ENCODE data around the gene HEG1.
"Not testable (repeated sequence)": the region's sequence is repeated elsewhere in the genome, so short reads cannot be mapped to it uniquely, and the experiment has no call there.

Gene HEG1

GRCh38 chr3:124984754-124985153 is 71.0 kb downstream of the HEG1 start:
- no peak for DNase-seq (ENCODE audit: low spot score)

GRCh38 chr3:124982855-124983254 is 72.9 kb downstream of the HEG1 start:
- no peak for DNase-seq (ENCODE audit: low spot score)

- no peak for DNase-seq (ENCODE audit: low spot score)
Measured at GRCh38 chr3:124981472-124981871, 74.3 kb downstream of the HEG1 start.

GRCh38 chr3:124978627-124979026 is 77.2 kb downstream of the HEG1 start:
- no peak for DNase-seq (ENCODE audit: low spot score)

- DNase-seq (ENCODE audit: low spot score), result no peak
Measured at GRCh38 chr3:124976383-124976782, 79.4 kb downstream of the HEG1 start.

DNA sequence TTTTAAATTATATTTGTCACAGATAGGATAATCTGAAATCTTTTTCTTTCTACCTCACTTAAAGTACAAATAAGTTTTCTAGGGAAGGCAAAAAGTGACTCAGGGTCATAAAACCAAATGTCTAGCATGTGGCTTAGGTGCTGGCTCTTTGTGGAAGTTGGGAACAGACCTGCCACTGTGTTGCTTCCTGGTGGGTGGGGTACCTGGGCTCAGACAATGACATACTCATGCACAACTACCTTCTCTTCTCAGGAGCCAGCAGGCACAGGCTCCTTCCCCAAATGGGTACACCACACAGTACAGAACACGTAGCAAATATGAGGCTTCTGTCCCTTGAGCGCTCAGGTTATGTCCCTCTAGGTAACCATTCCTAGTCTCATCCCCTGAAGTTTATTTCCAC is 81.1 kb downstream of the HEG1 start:
- no peak for DNase-seq (ENCODE audit: low spot score)

DNA sequence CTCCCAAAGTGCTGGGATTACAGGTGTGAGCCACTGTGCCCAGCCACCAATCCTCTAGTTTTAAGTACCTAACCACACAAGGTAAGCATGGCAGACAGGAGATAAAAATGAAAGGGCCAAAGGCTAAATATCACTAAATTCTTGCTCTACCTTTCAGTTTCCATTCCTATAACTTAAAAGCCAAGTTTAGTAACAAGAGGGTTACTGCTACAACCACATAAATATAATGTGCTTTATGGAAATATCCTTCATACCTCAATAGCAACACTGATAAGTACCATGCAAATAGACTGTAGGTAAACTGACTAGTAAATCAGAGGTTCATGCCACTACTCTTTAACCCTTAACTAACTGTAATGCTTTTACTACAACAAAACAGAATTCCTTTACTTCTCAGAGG is 82.5 kb downstream of the HEG1 start:
- DNase-seq (ENCODE audit: low spot score), result no peak

DNA sequence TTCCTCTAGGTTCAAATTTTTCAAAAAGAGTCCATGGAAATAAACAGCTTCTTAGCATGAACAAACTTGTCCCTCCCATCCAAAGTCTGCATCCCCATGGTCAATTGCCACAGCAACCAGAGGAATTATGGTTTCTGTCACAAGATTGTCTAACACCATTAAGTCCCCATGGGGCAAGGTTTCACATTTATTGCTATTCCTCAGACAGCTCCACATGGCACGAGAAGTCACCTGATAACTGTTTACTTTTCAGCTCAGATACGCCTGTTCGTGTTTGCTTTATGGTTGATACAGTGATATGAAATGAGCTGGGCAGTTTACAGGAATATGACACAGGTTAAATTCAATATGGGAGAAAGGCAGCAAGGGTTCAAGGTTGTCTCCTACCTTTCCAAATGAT is 83.3 kb downstream of the HEG1 start:
- no peak for DNase-seq (ENCODE audit: low spot score)

- DNase-seq (ENCODE audit: low spot score), result no peak
Measured at GRCh38 chr3:124969963-124970722, 85.7 kb downstream of the HEG1 start.

- no peak for DNase-seq (ENCODE audit: low spot score)
Measured at GRCh38 chr3:124969190-124969589, 86.6 kb downstream of the HEG1 start.

GRCh38 chr3:124967964-124968363 is 87.8 kb downstream of the HEG1 start:
- DNase-seq (ENCODE audit: low spot score), result no peak

GRCh38 chr3:124966521-124967445 is 89.0 kb downstream of the HEG1 start:
- DNase-seq (ENCODE audit: low spot score), result no peak

- no peak for DNase-seq (ENCODE audit: low spot score)
Measured at GRCh38 chr3:124965413-124965812, 90.4 kb downstream of the HEG1 start.

- no peak for DNase-seq (ENCODE audit: low spot score)
Measured at GRCh38 chr3:124964387-124964786, 91.4 kb downstream of the HEG1 start.

DNA sequence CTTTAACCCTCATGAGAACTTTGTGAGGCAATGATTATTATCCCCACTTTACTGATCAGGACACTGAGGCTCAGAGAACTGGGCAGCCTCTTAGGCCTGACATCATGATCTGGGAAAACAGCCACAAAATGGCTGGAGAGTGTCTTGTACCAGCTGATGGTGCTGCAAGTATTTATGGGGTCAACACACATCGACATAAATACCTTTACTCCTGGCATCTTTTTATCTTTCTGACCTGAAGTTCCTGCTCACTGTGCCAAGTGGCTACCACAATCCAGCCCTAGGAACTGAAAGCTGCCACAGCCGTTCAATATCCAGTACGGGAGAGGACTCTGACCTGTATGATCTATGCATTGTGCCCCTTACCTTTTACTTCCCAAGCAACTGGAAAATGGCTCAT is 92.0 kb downstream of the HEG1 start:
- DNase-seq (ENCODE audit: low spot score), result no peak

GRCh38 chr3:124962403-124962940 is 93.3 kb downstream of the HEG1 start:
- no peak for DNase-seq (ENCODE audit: low spot score)

- DNase-seq (ENCODE audit: low spot score), result no peak
Measured at GRCh38 chr3:124960698-124961097, 95.1 kb downstream of the HEG1 start.

DNA sequence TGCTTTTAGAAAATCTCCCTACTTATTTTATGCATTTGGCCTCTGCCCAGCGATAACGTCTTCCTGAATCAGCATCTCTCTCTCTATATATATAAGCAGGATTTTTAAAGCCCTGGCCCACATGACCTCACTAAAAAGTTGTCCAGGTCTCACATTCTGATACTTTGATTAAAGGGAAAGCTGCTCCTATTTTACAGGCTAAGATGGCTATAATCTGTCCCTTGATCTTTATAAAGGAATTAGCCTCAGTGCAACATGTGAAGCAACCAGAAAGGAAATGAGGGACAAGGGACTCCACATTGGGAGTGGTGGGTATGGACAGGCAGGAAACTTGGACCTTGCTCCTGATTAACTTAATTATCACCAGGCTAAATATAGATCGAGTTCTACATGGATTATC is 95.7 kb downstream of the HEG1 start:
- no peak for DNase-seq (ENCODE audit: low spot score)

- DNase-seq (ENCODE audit: low spot score), result not testable (repeated sequence)
Measured at GRCh38 chr3:124957951-124958350, 97.8 kb downstream of the HEG1 start.

DNA sequence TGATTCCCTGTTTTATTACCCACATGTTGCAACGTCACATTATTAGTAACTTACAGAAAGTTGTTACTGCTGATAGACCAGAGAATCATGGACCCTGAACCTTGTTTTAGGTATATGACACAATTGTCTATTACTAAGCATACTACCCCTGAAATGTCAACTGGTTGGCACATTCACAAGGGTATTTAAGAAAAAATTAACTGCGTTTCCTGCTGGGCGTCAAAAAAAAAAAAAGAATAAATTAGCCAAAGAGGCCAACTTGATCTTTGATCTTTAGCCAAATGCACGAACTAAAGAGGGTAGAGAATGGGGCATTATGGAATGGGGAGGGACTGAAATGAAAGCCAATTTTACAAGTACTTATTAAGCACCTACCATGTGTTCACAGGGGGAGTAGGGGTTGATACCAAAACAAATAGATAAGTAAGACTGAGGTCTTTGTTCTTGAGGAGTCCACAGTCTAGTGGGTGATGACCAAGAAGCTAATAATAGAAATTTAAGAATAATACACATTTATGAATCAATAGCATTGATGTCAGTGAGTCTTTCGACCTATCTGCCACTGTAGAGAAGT is 103.4 kb downstream of the HEG1 start:
- no peak for DNase-seq (ENCODE audit: low spot score)

- no peak for DNase-seq (ENCODE audit: low spot score)
Measured at GRCh38 chr3:124951511-124952281, 104.1 kb downstream of the HEG1 start.

DNA sequence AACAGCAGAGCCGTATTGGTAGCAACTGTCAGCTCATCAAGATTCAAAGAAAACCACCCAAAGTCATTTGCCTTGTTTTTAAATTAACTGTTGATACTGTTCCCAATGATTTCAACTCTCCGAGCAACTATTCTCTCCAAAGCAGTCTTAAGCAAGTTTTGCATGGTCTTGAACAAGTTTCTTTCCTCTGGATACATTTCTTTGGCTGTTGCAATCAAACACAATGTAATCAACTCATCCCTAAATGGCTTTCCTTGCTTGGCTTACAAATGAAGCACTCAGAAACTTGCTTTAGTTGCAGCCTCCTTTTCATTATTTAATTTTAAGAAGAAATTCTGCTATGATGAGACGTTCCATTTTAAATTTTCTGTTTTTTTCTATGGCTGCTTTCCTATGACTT is 105.8 kb downstream of the HEG1 start:
- DNase-seq (ENCODE audit: low spot score), result no peak

All from iPS-NIHi11 (cell line).